IMR-90 (cell line): ENCODE measurements around the gene RGS19. TPM values are rescaled to one million over a fixed set of nuclear protein-coding genes. Genes with fewer than 3 reads are reported as not detected.

Experiments used
- ATAC-seq: fragments of 200-7000 bp; cut with Tn5 transposase; 2 replicates; pipeline ENCODE4 v1.9.1; 2020; ENCODE audit warnings: low read depth, mild to moderate bottlenecking, moderate library complexity
- BruUV-seq: library from RNA; stranded (reverse); fragments of 400-500 nt; replicated peaks from 2 replicates; lab custom pipeline; 2021; lab: Mats Ljungman, UMichigan
- CTCF ChIA-PET: fragments of 300-600 bp; formaldehyde crosslinking; extraction: SDS; loops from one replicate; lab custom pipeline; 2021; ENCODE audit warnings: antibody characterized with exemption; lab: Yijun Ruan, JAX
- POLR2A ChIA-PET: fragments of 300-600 bp; sonication (Branson Sonifier 250); formaldehyde crosslinking; loops from one replicate; lab custom pipeline; 2022; ENCODE audit warnings: antibody characterized with exemption; ENCODE audit not compliant: unreplicated experiment; lab: Charles Lee
- DNase-seq: peaks from one replicate; pipeline ENCODE4 v3.0.0; 2013
- H2AFZ ChIP-seq: replicated peaks from 2 replicates; pipeline ENCODE3; 2013; ENCODE audit warnings: low read length, mild to moderate bottlenecking; ENCODE audit not compliant: poor library complexity
- H2AK5ac ChIP-seq: 2 replicates; pipeline ENCODE4 v1.6.1; 2013; ENCODE audit warnings: low read depth, low read length, inconsistent platforms
- H2AK9ac ChIP-seq: replicated peaks from 2 replicates; pipeline ENCODE3; 2013; ENCODE audit warnings: mild to moderate bottlenecking, low read depth, low read length, moderate library complexity; ENCODE audit not compliant: poor library complexity
- H2BK120ac ChIP-seq: 2 replicates; pipeline ENCODE4 v1.6.1; 2013; ENCODE audit warnings: low read depth, low read length, inconsistent platforms
- H2BK15ac ChIP-seq: 3 replicates; pipeline ENCODE4 v1.6.1; 2013; ENCODE audit warnings: low read depth, low read length, inconsistent platforms
- H2BK20ac ChIP-seq: 2 replicates; pipeline ENCODE4 v1.6.1; 2013; ENCODE audit warnings: low read depth, mild to moderate bottlenecking, inconsistent platforms, low read length, moderate library complexity
- H2BK5ac ChIP-seq: 2 replicates; pipeline ENCODE4 v1.6.1; 2013; ENCODE audit warnings: mild to moderate bottlenecking, low read depth, low read length, inconsistent platforms; ENCODE audit not compliant: poor library complexity, severe bottlenecking
- H3K14ac ChIP-seq: replicated peaks from 2 replicates; pipeline ENCODE4 v1.6.1; 2013; ENCODE audit warnings: low read depth, low read length, inconsistent platforms
- H3K18ac ChIP-seq: 2 replicates; pipeline ENCODE4 v1.6.1; 2013; ENCODE audit warnings: low read depth, low read length, control low read depth
- H3K23ac ChIP-seq: 2 replicates; pipeline ENCODE4 v1.6.1; 2013; ENCODE audit warnings: low read depth, low read length, inconsistent platforms
- H3K27ac ChIP-seq: 2 replicates; pipeline ENCODE4 v1.5.1; 2013; ENCODE audit warnings: mild to moderate bottlenecking, control low read depth, low read length; ENCODE audit not compliant: insufficient read depth
- H3K27me3 ChIP-seq: 2 replicates; pipeline ENCODE4 v1.6.1; 2013; ENCODE audit warnings: low read length; ENCODE audit not compliant: control insufficient read depth, insufficient read depth
- H3K36me3 ChIP-seq: 2 replicates; pipeline ENCODE4 v1.6.1; 2013; ENCODE audit warnings: low read length, mixed read lengths; ENCODE audit not compliant: control insufficient read depth, insufficient read depth
- H3K4ac ChIP-seq: 2 replicates; pipeline ENCODE4 v1.6.1; 2013; ENCODE audit warnings: low read depth, low read length, inconsistent platforms
- H3K4me1 ChIP-seq: 2 replicates; pipeline ENCODE4 v1.6.1; 2013; ENCODE audit warnings: low read length, mixed read lengths; ENCODE audit not compliant: control insufficient read depth, insufficient read depth
- H3K4me2 ChIP-seq: 2 replicates; pipeline ENCODE4 v1.6.1; 2013; ENCODE audit warnings: low read depth, mild to moderate bottlenecking, control low read depth, low read length, moderate library complexity
- H3K4me3 ChIP-seq: 2 replicates; pipeline ENCODE4 v1.5.1; 2013; ENCODE audit warnings: low read depth, mild to moderate bottlenecking, control low read depth, low read length, moderate library complexity; ENCODE audit not compliant: insufficient read depth
- H3K56ac ChIP-seq: 2 replicates; pipeline ENCODE4 v1.6.1; 2013; ENCODE audit warnings: low read length, inconsistent platforms; ENCODE audit not compliant: insufficient read depth; ENCODE audit errors: extremely low read depth
- H3K79me1 ChIP-seq, 2 experiments: 2 replicates each; pipeline ENCODE4 v1.6.1; 2013; ENCODE audit warnings: low read length in 2 of 2, inconsistent platforms in 1 of 2, low read depth in 1 of 2
- H3K9ac ChIP-seq: 2 replicates; pipeline ENCODE4 v1.6.1; 2013; ENCODE audit warnings: low read depth, low read length, control low read depth
- H3K9me1 ChIP-seq: 2 replicates; pipeline ENCODE4 v1.6.1; 2013; ENCODE audit warnings: low read length, inconsistent platforms; ENCODE audit not compliant: insufficient read depth
- H3K9me3 ChIP-seq: 2 replicates; pipeline ENCODE4 v1.6.1; 2013; ENCODE audit warnings: low read length; ENCODE audit not compliant: control insufficient read depth, insufficient read depth
- H4K20me1 ChIP-seq: 2 replicates; pipeline ENCODE4 v1.6.1; 2013; ENCODE audit warnings: low read length, inconsistent platforms; ENCODE audit not compliant: insufficient read depth
- H4K5ac ChIP-seq: 2 replicates; pipeline ENCODE4 v1.6.1; 2013; ENCODE audit warnings: mild to moderate bottlenecking, low read depth, low read length, control low read depth
- H4K8ac ChIP-seq, 2 experiments: 2 replicates each; pipeline ENCODE4 v1.6.1; 2013; ENCODE audit warnings: low read depth in 2 of 2, low read length in 2 of 2, control low read depth in 1 of 2, inconsistent platforms in 1 of 2
- H4K91ac ChIP-seq: 2 replicates; pipeline ENCODE4 v1.6.1; 2013; ENCODE audit warnings: low read depth, low read length, inconsistent platforms; ENCODE audit not compliant: insufficient read depth
- CHD1 ChIP-seq: IDR thresholded peaks from 2 replicates; pipeline ENCODE4 v1.6.1; 2012; ENCODE audit warnings: low read depth, low read length, improper control_type of control experiment
- FOS ChIP-seq: fragments of 150-350 bp; IDR thresholded peaks from 2 replicates; pipeline ENCODE4 v1.6.1; 2016; ENCODE audit warnings: low read depth, low read length
- MXI1 ChIP-seq: IDR thresholded peaks from 2 replicates; pipeline ENCODE4 v1.6.1; 2012; ENCODE audit warnings: low read depth, mild to moderate bottlenecking, low read length, moderate library complexity, borderline replicate concordance
- RAD21 ChIP-seq: IDR thresholded peaks from 2 replicates; pipeline ENCODE4 v1.6.1; 2012; ENCODE audit warnings: low read length, improper control_type of control experiment
- RFX5 ChIP-seq: IDR thresholded peaks from 2 replicates; pipeline ENCODE4 v1.8.0; 2012; ENCODE audit warnings: low read depth, mild to moderate bottlenecking, low read length, moderate library complexity
- WGBS, 2 experiments: methylation state at CpG; one replicate each; pipeline versions ENCODE4 v1.1.5 to v1.1.7; 2013; ENCODE audit warnings: missing lambda C conversion rate in 2 of 2; ENCODE audit not compliant: insufficient read length in 1 of 2; ENCODE audit errors: extremely low coverage in 2 of 2; 5-methylcytosine and 5-hydroxymethylcytosine counted together
- dilution Hi-C: fragments of 300-500 bp; cut with HindIII; formaldehyde crosslinking; loops from one replicate; pipeline ENCODE4 v1.14.3; 2018; ENCODE audit warnings: low sequenced_read_pairs; ENCODE audit not compliant: unreplicated experiment
- in situ Hi-C: fragments of 300-500 bp; cut with MboI; formaldehyde crosslinking; loops from 3 replicates; pipeline ENCODE4 v1.14.3; 2019; ENCODE audit warnings: low sequenced_read_pairs, inconsistent platforms, mixed read lengths
- intact Hi-C: fragments of 100-400 bp; cut with micrococcal nuclease; formaldehyde crosslinking; loops from 2 replicates; pipeline ENCODE4 v1.10.0; 2022
- polyA plus RNA-seq, 3 experiments: library from polyadenylated mRNA; depleted of rRNA; stranded (reverse); fragments of >200 nt; gene quantifications; 2 replicates each; pipeline ENCODE4 v1.2.3, GENCODE V29; 2012; ENCODE audit warnings: low replicate concordance in 1 of 3
- total RNA-seq: library from RNA; depleted of rRNA; stranded (reverse); fragments of >200 nt; gene quantifications from 2 replicates; pipeline ENCODE4 v1.2.3, GENCODE V29; 2012
- TF ChIP-seq, protein P1 (sequence below): fragments of 150-350 bp; IDR thresholded peaks from 2 replicates; pipeline ENCODE4 v1.6.1; 2016; ENCODE audit warnings: low read depth, mild to moderate bottlenecking, low read length, moderate library complexity, borderline replicate concordance
- TF ChIP-seq, protein P2 (sequence below): fragments of 150-350 bp; IDR thresholded peaks from 2 replicates; pipeline ENCODE4 v1.6.1; 2017; ENCODE audit warnings: mild to moderate bottlenecking, antibody characterized with exemption, low read length, low read depth

Gene RGS19
- total and polyA plus RNA-seq, 2 of the 4 experiments (the other 2 are of a cell fraction): 7.7 to 17.5 TPM

DNA sequence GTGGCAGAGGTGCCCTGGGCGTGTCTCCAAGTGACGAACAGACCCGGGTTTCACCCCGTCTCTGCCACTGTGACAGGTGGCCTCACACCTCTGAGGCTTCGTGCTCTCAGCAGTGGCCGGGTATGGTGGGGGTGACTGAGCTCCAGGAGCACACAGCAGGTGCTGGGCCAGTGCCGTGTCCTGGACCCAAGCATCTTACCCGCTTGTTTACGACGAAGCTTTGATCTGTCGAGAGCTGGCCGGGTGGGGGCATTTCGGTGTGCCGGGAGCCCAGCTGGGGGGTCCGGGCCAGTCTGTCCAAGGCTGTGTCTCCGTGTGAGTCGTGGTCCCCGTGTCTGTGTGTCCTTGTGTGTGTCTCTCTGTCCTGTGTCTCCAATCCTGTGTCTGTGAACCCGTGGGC lies 12.0 kb upstream of the RGS19 start:
- intact Hi-C loops: no loop called here

More for the DNA sequence above, 12.0 kb upstream of the RGS19 start:
- no peak overlapping the region for H3K4ac ChIP-seq
- 45% methylated on average over 10 of the region's 19 CpGs; no CpG with 5 or more reads in 1 of the 2 experiments for WGBS, 2 experiments
- TF ChIP-seq, protein P1, sequence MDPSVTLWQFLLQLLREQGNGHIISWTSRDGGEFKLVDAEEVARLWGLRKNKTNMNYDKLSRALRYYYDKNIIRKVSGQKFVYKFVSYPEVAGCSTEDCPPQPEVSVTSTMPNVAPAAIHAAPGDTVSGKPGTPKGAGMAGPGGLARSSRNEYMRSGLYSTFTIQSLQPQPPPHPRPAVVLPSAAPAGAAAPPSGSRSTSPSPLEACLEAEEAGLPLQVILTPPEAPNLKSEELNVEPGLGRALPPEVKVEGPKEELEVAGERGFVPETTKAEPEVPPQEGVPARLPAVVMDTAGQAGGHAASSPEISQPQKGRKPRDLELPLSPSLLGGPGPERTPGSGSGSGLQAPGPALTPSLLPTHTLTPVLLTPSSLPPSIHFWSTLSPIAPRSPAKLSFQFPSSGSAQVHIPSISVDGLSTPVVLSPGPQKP: no peak
- TF ChIP-seq RAD21 (no peak), FOS (no peak), RFX5 (no peak), CHD1 (no peak), MXI1 (no peak)
- TF ChIP-seq, protein P2, sequence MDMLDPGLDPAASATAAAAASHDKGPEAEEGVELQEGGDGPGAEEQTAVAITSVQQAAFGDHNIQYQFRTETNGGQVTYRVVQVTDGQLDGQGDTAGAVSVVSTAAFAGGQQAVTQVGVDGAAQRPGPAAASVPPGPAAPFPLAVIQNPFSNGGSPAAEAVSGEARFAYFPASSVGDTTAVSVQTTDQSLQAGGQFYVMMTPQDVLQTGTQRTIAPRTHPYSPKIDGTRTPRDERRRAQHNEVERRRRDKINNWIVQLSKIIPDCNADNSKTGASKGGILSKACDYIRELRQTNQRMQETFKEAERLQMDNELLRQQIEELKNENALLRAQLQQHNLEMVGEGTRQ: no peak
- no peak overlapping the region for H3K18ac ChIP-seq
- no peak overlapping the region for H3K23ac ChIP-seq
- no peak overlapping the region for H2AK9ac ChIP-seq
- H4K91ac ChIP-seq: no peak overlapping the region
- H2BK15ac ChIP-seq: no peak overlapping the region
- H3K4me3 ChIP-seq: no peak overlapping the region
- H3K4me2 ChIP-seq: no peak overlapping the region
- H3K27ac ChIP-seq: no peak overlapping the region
- dilution Hi-C loops: no loop called here
- no peak overlapping the region for H2BK120ac ChIP-seq
- H3K9me1 ChIP-seq: no peaks in the 10 kb centered on the region
- H2AK5ac ChIP-seq: no peak overlapping the region
- ATAC-seq: no peak
- ChIA-PET CTCF (no interaction called here), POLR2A (no interaction called here)
- H2BK20ac ChIP-seq: no peak overlapping the region
- H3K9ac ChIP-seq: no peak overlapping the region
- no peak overlapping the region for H2BK5ac ChIP-seq
- H3K79me1 ChIP-seq: no peaks in the 10 kb centered on the region
- BruUV-seq: no TSS peak
- H3K56ac ChIP-seq: no peak overlapping the region
- H4K8ac ChIP-seq: no peak overlapping the region
- H3K14ac ChIP-seq: no peak overlapping the region
- no peak for DNase-seq
- H4K20me1 ChIP-seq: 0 out of 2 replicates have a peak, but pooled peaks cover 4% of the 10 kb centered on the region
- no peak overlapping the region for H2AFZ ChIP-seq
- H3K9me3 ChIP-seq: peaks cover 7% of the 10 kb centered on the region; the same call in 1 of the 2 replicates
- peaks cover 32% of the 10 kb centered on the region for H3K27me3 ChIP-seq
- no peaks in the 10 kb centered on the region for H3K36me3 ChIP-seq
- no peaks in the 10 kb centered on the region for H3K4me1 ChIP-seq
- H4K5ac ChIP-seq: no peak overlapping the region
- in situ Hi-C loops: no loop called here
